GM23338 (cell line): ENCODE measurements around the gene CIROP. TPM values are rescaled to one million over a fixed set of nuclear protein-coding genes. Genes with fewer than 3 reads are reported as not detected.

Experiments
- CREB1 ChIP-seq: fragments of 250-450 bp; sonication (Bioruptor Pico); IDR thresholded peaks from 2 replicates; pipeline ENCODE4 v1.5.0; 2020; ENCODE audit warnings: low read depth, mild to moderate bottlenecking, moderate library complexity
- ETS1 ChIP-seq: IDR thresholded peaks from 2 replicates; pipeline ENCODE4 v1.6.1; 2016; ENCODE audit warnings: antibody characterized with exemption
- EZH2phosphoT487 ChIP-seq: fragments of 200-600 bp; sonication (generic); IDR thresholded peaks from one replicate; pipeline ENCODE4 v1.8.1; 2018; ENCODE audit warnings: antibody characterized with exemption; ENCODE audit not compliant: unreplicated experiment
- REST ChIP-seq: IDR thresholded peaks from one replicate; pipeline ENCODE4 v1.6.1; 2018; ENCODE audit warnings: antibody characterized with exemption; ENCODE audit not compliant: unreplicated experiment
- STAT1 ChIP-seq: IDR thresholded peaks from one replicate; pipeline ENCODE4 v1.6.1; 2016; ENCODE audit warnings: antibody characterized with exemption; ENCODE audit not compliant: unreplicated experiment
- ZNF462 ChIP-seq: fragments of 250-450 bp; sonication (Bioruptor Pico); IDR thresholded peaks from 2 replicates; pipeline ENCODE4 v1.5.0; 2020; ENCODE audit warnings: mild to moderate bottlenecking, moderate library complexity
- polyA plus RNA-seq: library from polyadenylated mRNA; unstranded; fragments of >200 nt; fragmentation: Nextera tagmentation; extraction: Ambion mirVana; gene quantifications from 2 replicates; pipeline ENCODE4 v1.2.1, GENCODE V29; 2016
- total RNA-seq: library from RNA; depleted of rRNA; stranded (reverse); fragments of >200 nt; shearing (Covaris generic); gene quantifications from 2 replicates; pipeline ENCODE4 v1.2.3, GENCODE V29; 2014

Gene CIROP
- total and polyA plus RNA-seq, 2 experiments from 2014 or later: not detected

GRCh38 chr14:23090254-23090636, 14.5 kb downstream of the CIROP start (continued):
- no peak for TF ChIP-seq ZNF462
- no peak for TF ChIP-seq ETS1
- TF ChIP-seq REST: no peak
- TF ChIP-seq STAT1: no peak
- no peak for TF ChIP-seq EZH2phosphoT487
- TF ChIP-seq CREB1: no peak
